HS-5 (cell line): ENCODE measurements around the gene TMEM125.

Source experiments
- DNase-seq: peaks from one replicate; pipeline ENCODE4 v3.0.0-alpha.2; 2012; ENCODE audit warnings: low read depth

Gene TMEM125

GRCh38 chr1:43293896-43294760 is 24.3 kb downstream of the TMEM125 start:
- no peak for DNase-seq

- no peak for DNase-seq
Observed at GRCh38 chr1:43294761-43295160, 25.0 kb downstream of the TMEM125 start.

- no peak for DNase-seq
Observed at GRCh38 chr1:43296207-43296606, 26.4 kb downstream of the TMEM125 start.

GRCh38 chr1:43298055-43298454 is 28.3 kb downstream of the TMEM125 start:
- no peak for DNase-seq

GRCh38 chr1:43299101-43299500 is 29.3 kb downstream of the TMEM125 start:
- DNase-seq, result no peak

GRCh38 chr1:43300378-43301094 is 30.8 kb downstream of the TMEM125 start, which contains the start of gene TIE1:
Gene TIE1, plus strand, starts transcription at chr1:43300982. Its CDS starts 90 bp downstream, at chr1:43301072.
- no peak for DNase-seq

GRCh38 chr1:43302201-43302600 is 32.4 kb downstream of the TMEM125 start:
- no peak for DNase-seq

GRCh38 chr1:43302721-43303470 is 33.1 kb downstream of the TMEM125 start:
- DNase-seq, result no peak

GRCh38 chr1:43303471-43304313 is 33.9 kb downstream of the TMEM125 start:
- no peak for DNase-seq

GRCh38 chr1:43304314-43304681 is 34.5 kb downstream of the TMEM125 start:
- no peak for DNase-seq

GRCh38 chr1:43304771-43305300 is 35.1 kb downstream of the TMEM125 start:
- DNase-seq, result no peak

GRCh38 chr1:43305461-43305860 is 35.7 kb downstream of the TMEM125 start:
- no peak for DNase-seq

- no peak for DNase-seq
Observed at GRCh38 chr1:43305926-43306687, 36.3 kb downstream of the TMEM125 start.

- no peak for DNase-seq
Observed at GRCh38 chr1:43306688-43307457, 37.1 kb downstream of the TMEM125 start.

GRCh38 chr1:43307458-43308158 is 37.8 kb downstream of the TMEM125 start:
- no peak for DNase-seq

- DNase-seq, result no peak
Observed at GRCh38 chr1:43308635-43309404, 39.0 kb downstream of the TMEM125 start.

- no peak for DNase-seq
Observed at GRCh38 chr1:43309405-43310025, 39.7 kb downstream of the TMEM125 start.

GRCh38 chr1:43311521-43311920 is 41.7 kb downstream of the TMEM125 start:
- no peak for DNase-seq
